HepG2 (cell line): ENCODE measurements around the gene WIPF2. TPM values are rescaled to one million over a fixed set of nuclear protein-coding genes. Genes with fewer than 3 reads are reported as not detected.

Experiments
- ATF7-NPFF ChIP-seq: sonication (generic); formaldehyde crosslinking; IDR thresholded peaks from 2 replicates; pipeline ENCODE4 v1.8.1; 2023; ENCODE audit warnings: mild to moderate bottlenecking, low read depth, missing genetic modification reagents, moderate library complexity
- ETV6 ChIP-seq: sonication (generic); formaldehyde crosslinking; conservative IDR thresholded peaks from 2 replicates; pipeline ENCODE4 v1.4.0; 2020; ENCODE audit warnings: missing genetic modification reagents
- FOXA1 ChIP-seq, 2 experiments: fragments of 450-650 bp in 1 of 2; sonication (generic) in 1 of 2; formaldehyde crosslinking in 1 of 2; IDR thresholded peaks; 2 replicates each; pipeline versions ENCODE4 v1.4.0 to v1.6.1; 2016 to 2020; ENCODE audit warnings: missing genetic modification reagents in 1 of 2
- GABPB1 ChIP-seq: IDR thresholded peaks from 2 replicates; pipeline ENCODE4 v1.6.1; 2016; ENCODE audit warnings: mild to moderate bottlenecking, missing genetic modification reagents, moderate library complexity, missing compliant biosample characterization
- KLF16 ChIP-seq, 2 experiments: sonication (generic) in 1 of 2; formaldehyde crosslinking in 1 of 2; IDR thresholded peaks; 2 replicates each; pipeline versions ENCODE4 v1.6.1 to v1.8.0; 2016 to 2023; ENCODE audit warnings: missing genetic modification reagents in 2 of 2, missing compliant biosample characterization in 1 of 2
- NFKBIZ ChIP-seq: IDR thresholded peaks from 2 replicates; pipeline ENCODE4 v1.6.1; 2018; ENCODE audit warnings: missing genetic modification reagents, missing compliant biosample characterization
- PHB2 ChIP-seq: fragments of 450-650 bp; IDR thresholded peaks from 2 replicates; pipeline ENCODE4 v1.6.1; 2018; ENCODE audit not compliant: partially characterized antibody
- RCOR2 ChIP-seq: IDR thresholded peaks from 2 replicates; pipeline ENCODE4 v1.6.1; 2016; ENCODE audit warnings: missing biosample characterization, missing genetic modification reagents
- TBL1XR1 ChIP-seq: fragments of 150-350 bp; IDR thresholded peaks from 2 replicates; pipeline ENCODE4 v1.6.1; 2014; ENCODE audit warnings: borderline replicate concordance, low read length; ENCODE audit not compliant: partially characterized antibody
- YEATS2 ChIP-seq: sonication (generic); formaldehyde crosslinking; IDR thresholded peaks from 2 replicates; pipeline ENCODE4 v1.4.0; 2020; ENCODE audit warnings: missing genetic modification reagents, borderline replicate concordance
- YY1 ChIP-seq: IDR thresholded peaks from 2 replicates; pipeline ENCODE4 v1.6.1; 2011; ENCODE audit warnings: low read length, low read depth, moderate library complexity, mild to moderate bottlenecking; ENCODE audit not compliant: insufficient read depth, insufficient replicate concordance
- ZFP82 ChIP-seq: sonication (generic); formaldehyde crosslinking; IDR thresholded peaks from 2 replicates; pipeline ENCODE4 v1.5.1; 2020; ENCODE audit warnings: mild to moderate bottlenecking, missing genetic modification reagents, borderline replicate concordance
- ZNF180 ChIP-seq: sonication (generic); formaldehyde crosslinking; IDR thresholded peaks from 2 replicates; pipeline ENCODE4 v1.4.0; 2020; ENCODE audit warnings: low read depth, missing genetic modification reagents, borderline replicate concordance
- ZNF333 ChIP-seq: sonication (generic); formaldehyde crosslinking; IDR thresholded peaks from 2 replicates; pipeline ENCODE4 v1.4.0; 2020; ENCODE audit warnings: mild to moderate bottlenecking, missing genetic modification reagents, borderline replicate concordance
- ZNF367 ChIP-seq: sonication (generic); formaldehyde crosslinking; IDR thresholded peaks from 2 replicates; pipeline ENCODE4 v1.4.0; 2020; ENCODE audit warnings: missing genetic modification reagents, borderline replicate concordance
- ZNF530 ChIP-seq: sonication (generic); formaldehyde crosslinking; IDR thresholded peaks from 2 replicates; pipeline ENCODE4 v1.5.0; 2020; ENCODE audit warnings: low read depth, mild to moderate bottlenecking, missing genetic modification reagents
- ZNF644 ChIP-seq: IDR thresholded peaks from 2 replicates; pipeline ENCODE4 v1.6.1; 2016; ENCODE audit warnings: low read depth
- polyA plus RNA-seq, 8 experiments: library from polyadenylated mRNA; depleted of rRNA in 3 of 8; stranded (reverse) in 7 of 8; unstranded in 1 of 8; fragments of >200 nt; fragmentation: Illumina TruSeq in 4 of 8; extraction: Trizol in 4 of 8; gene quantifications; 2 replicates each; pipeline versions ENCODE4 v1.2.1 to v1.2.3, GENCODE V29; 2011 to 2016; ENCODE audit warnings: low read depth in 4 of 8, missing spikeins in 1 of 8, mixed read lengths in 1 of 8; ENCODE audit not compliant: insufficient read depth in 1 of 8
- total RNA-seq, 5 experiments: library from RNA; depleted of rRNA; stranded (reverse); fragments of >200 nt; fragmentation: Illumina TruSeq; extraction: Trizol; gene quantifications; 2 replicates each; pipeline ENCODE4 v1.2.3, GENCODE V29; 2016; ENCODE audit warnings: low read depth in 1 of 5
- TF ChIP-seq, protein P1 (sequence below): sonication (generic); formaldehyde crosslinking; IDR thresholded peaks from 2 replicates; pipeline ENCODE4 v1.4.0; 2020; ENCODE audit warnings: mild to moderate bottlenecking, missing genetic modification reagents
- TF ChIP-seq, protein P2 (sequence below): sonication (generic); formaldehyde crosslinking; IDR thresholded peaks from 2 replicates; pipeline ENCODE4 v1.5.0; 2020; ENCODE audit warnings: mild to moderate bottlenecking, missing genetic modification reagents
- TF ChIP-seq, protein P3 (sequence below): sonication (generic); formaldehyde crosslinking; IDR thresholded peaks from 2 replicates; pipeline ENCODE4 v1.5.0; 2020; ENCODE audit warnings: missing genetic modification reagents, mild to moderate bottlenecking, borderline replicate concordance
- TF ChIP-seq, protein P4 (sequence below): sonication (generic); formaldehyde crosslinking; conservative IDR thresholded peaks from 2 replicates; pipeline ENCODE4 v1.4.0; 2020; ENCODE audit warnings: missing genetic modification reagents

WIPF2 gene
- total and polyA plus RNA-seq, 2 of the 13 experiments (the other 11 are each of a cell fraction or from before 2014, with no cell fraction given), result 7.2 to 10.8 TPM

DNA sequence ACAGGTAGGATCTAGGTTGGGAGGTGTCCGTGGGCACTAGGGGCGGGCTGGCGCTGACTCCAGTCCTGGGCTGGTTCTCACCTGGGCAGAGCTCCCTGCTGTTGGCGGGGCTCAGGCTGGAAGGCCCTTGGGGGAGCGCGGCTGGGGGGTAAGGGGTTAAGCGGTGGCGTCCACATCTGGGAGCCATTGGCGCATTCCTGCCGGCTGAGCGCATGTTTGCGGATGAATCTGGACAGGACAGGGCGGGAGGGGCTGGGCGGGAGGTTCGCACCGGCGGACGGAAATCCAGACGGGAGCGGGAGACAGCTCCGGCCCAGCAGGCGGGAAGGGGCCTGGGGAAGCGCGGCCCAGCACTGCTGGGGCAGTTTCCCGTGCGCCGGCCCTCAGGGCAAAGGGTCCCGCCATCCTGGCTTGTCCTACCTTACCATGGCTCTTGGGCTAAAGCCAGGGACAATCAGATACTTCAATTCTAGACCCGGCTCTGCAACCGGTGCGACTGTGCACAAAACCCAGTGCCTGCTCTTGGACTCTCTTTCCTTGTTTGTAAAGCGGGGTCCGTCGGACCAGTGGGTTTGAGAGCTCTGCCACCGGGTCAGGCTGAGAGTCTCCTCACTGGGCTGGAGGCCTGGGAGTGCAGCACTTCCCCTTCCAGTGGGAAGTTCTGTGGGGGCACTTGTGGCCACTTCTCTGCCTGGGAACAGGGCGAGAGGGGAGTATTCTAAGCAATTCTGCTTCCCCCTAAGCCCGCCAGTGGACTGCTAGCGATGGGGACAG is 97.7 kb downstream of the WIPF2 start (continued):
- TF ChIP-seq, protein P1, sequence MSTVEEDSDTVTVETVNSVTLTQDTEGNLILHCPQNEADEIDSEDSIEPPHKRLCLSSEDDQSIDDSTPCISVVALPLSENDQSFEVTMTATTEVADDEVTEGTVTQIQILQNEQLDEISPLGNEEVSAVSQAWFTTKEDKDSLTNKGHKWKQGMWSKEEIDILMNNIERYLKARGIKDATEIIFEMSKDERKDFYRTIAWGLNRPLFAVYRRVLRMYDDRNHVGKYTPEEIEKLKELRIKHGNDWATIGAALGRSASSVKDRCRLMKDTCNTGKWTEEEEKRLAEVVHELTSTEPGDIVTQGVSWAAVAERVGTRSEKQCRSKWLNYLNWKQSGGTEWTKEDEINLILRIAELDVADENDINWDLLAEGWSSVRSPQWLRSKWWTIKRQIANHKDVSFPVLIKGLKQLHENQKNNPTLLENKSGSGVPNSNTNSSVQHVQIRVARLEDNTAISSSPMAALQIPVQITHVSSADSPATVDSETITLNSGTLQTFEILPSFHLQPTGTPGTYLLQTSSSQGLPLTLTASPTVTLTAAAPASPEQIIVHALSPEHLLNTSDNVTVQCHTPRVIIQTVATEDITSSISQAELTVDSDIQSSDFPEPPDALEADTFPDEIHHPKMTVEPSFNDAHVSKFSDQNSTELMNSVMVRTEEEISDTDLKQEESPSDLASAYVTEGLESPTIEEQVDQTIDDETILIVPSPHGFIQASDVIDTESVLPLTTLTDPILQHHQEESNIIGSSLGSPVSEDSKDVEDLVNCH (CRISPR knock-in tag), result no peak
- no peak; the same call in 1 of the 2 replicates for TF ChIP-seq RCOR2
- TF ChIP-seq ZNF530 (CRISPR knock-in tag), result no peak
- TF ChIP-seq, protein P2, sequence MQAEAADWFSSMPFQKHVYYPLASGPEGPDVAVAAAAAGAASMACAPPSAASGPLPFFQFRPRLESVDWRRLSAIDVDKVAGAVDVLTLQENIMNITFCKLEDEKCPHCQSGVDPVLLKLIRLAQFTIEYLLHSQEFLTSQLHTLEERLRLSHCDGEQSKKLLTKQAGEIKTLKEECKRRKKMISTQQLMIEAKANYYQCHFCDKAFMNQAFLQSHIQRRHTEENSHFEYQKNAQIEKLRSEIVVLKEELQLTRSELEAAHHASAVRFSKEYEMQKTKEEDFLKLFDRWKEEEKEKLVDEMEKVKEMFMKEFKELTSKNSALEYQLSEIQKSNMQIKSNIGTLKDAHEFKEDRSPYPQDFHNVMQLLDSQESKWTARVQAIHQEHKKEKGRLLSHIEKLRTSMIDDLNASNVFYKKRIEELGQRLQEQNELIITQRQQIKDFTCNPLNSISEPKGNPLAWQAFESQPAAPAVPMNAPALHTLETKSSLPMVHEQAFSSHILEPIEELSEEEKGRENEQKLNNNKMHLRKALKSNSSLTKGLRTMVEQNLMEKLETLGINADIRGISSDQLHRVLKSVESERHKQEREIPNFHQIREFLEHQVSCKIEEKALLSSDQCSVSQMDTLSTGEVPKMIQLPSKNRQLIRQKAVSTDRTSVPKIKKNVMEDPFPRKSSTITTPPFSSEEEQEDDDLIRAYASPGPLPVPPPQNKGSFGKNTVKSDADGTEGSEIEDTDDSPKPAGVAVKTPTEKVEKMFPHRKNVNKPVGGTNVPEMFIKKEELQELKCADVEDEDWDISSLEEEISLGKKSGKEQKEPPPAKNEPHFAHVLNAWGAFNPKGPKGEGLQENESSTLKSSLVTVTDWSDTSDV (CRISPR knock-in tag), result 0 out of 2 replicates have a peak, but pooled peaks have one; percentile 68
- TF ChIP-seq, protein P3, sequence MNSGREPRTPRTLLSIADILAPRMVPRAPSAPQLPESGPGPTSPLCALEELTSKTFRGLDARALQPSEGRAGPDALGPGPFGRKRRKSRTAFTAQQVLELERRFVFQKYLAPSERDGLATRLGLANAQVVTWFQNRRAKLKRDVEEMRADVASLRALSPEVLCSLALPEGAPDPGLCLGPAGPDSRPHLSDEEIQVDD (CRISPR knock-in tag), result no peak
- TF ChIP-seq YY1, result peak; percentile 66
- TF ChIP-seq GABPB1, result peak; percentile 83; the same call in 1 of the 2 replicates
- TF ChIP-seq TBL1XR1, result peak; percentile 19
- no peak; the same call in 1 of the 2 replicates for TF ChIP-seq ZNF644 (CRISPR knock-in tag)
- 0 out of 2 replicates have a peak, but pooled peaks have one; percentile 15 for TF ChIP-seq ZFP82 (CRISPR knock-in tag)
- peak; percentile 26; the same call in 1 of the 2 replicates for TF ChIP-seq ZNF333 (CRISPR knock-in tag)
- no peak for TF ChIP-seq NFKBIZ
- TF ChIP-seq, protein P4, sequence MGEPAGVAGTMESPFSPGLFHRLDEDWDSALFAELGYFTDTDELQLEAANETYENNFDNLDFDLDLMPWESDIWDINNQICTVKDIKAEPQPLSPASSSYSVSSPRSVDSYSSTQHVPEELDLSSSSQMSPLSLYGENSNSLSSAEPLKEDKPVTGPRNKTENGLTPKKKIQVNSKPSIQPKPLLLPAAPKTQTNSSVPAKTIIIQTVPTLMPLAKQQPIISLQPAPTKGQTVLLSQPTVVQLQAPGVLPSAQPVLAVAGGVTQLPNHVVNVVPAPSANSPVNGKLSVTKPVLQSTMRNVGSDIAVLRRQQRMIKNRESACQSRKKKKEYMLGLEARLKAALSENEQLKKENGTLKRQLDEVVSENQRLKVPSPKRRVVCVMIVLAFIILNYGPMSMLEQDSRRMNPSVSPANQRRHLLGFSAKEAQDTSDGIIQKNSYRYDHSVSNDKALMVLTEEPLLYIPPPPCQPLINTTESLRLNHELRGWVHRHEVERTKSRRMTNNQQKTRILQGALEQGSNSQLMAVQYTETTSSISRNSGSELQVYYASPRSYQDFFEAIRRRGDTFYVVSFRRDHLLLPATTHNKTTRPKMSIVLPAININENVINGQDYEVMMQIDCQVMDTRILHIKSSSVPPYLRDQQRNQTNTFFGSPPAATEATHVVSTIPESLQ (CRISPR knock-in tag), result no peak
- no peak for TF ChIP-seq ZNF180 (CRISPR knock-in tag)
- TF ChIP-seq ATF7-NPFF (CRISPR knock-in tag), result peak; percentile 59; the same call in 1 of the 2 replicates
- TF ChIP-seq KLF16 (CRISPR knock-in tag; IDR thresholded peaks at IDR 0.05), result peak in 1 of 2 experiments; percentile 59; a peak in 2 of 4 replicates
- TF ChIP-seq PHB2, result no peak
- TF ChIP-seq FOXA1 (IDR thresholded peaks at IDR 0.05), result no peak
- peak; percentile 76; the same call in 1 of the 2 replicates for TF ChIP-seq FOXA1 (CRISPR knock-in tag; IDR thresholded peaks at IDR 0.05)
- TF ChIP-seq YEATS2 (CRISPR knock-in tag), result peak; percentile 54; the same call in 1 of the 2 replicates
- TF ChIP-seq ZNF367, result peak; percentile 78; the same call in 1 of the 2 replicates
- no peak for TF ChIP-seq ETV6 (CRISPR knock-in tag)
